Measurements from ENCODE around the gene TSPAN18.

Gene TSPAN18

GRCh38 chr11:44904261-44905020 lies 177.7 kb downstream of the TSPAN18 start:
- DNase-seq = no peak

GRCh38 chr11:44905131-44905866 lies 178.5 kb downstream of the TSPAN18 start:
- DNase-seq = no peak

GRCh38 chr11:44906649-44907048 lies 179.9 kb downstream of the TSPAN18 start:
- DNase-seq = no peak

GRCh38 chr11:44909557-44909956 lies 182.8 kb downstream of the TSPAN18 start:
- no peak for DNase-seq

GRCh38 chr11:44910591-44910990 lies 183.8 kb downstream of the TSPAN18 start:
- no peak for DNase-seq

- peak; percentile 85 for DNase-seq
Measured at GRCh38 chr11:44911029-44911814, 184.5 kb downstream of the TSPAN18 start.

GRCh38 chr11:44912270-44912987 lies 185.7 kb downstream of the TSPAN18 start:
- no peak for DNase-seq

- DNase-seq = no peak
Measured at GRCh38 chr11:44913502-44913901, 186.7 kb downstream of the TSPAN18 start.

GRCh38 chr11:44914105-44914504 lies 187.3 kb downstream of the TSPAN18 start:
- DNase-seq = no peak

GRCh38 chr11:44915004-44915403 lies 188.2 kb downstream of the TSPAN18 start:
- DNase-seq = no peak

GRCh38 chr11:44915621-44916020 lies 188.9 kb downstream of the TSPAN18 start:
- no peak for DNase-seq

GRCh38 chr11:44916331-44916730 lies 189.6 kb downstream of the TSPAN18 start:
- DNase-seq = no peak

GRCh38 chr11:44916801-44917385 lies 190.1 kb downstream of the TSPAN18 start:
- DNase-seq = no peak

GRCh38 chr11:44917741-44918140 lies 191.0 kb downstream of the TSPAN18 start:
- DNase-seq = no peak

GRCh38 chr11:44920451-44920850 lies 193.7 kb downstream of the TSPAN18 start:
- no peak for DNase-seq

- no peak for DNase-seq
Measured at GRCh38 chr11:44923115-44923514, 196.4 kb downstream of the TSPAN18 start.

GRCh38 chr11:44923806-44924205 lies 197.0 kb downstream of the TSPAN18 start:
- no peak for DNase-seq

- no peak for DNase-seq
Measured at GRCh38 chr11:44926036-44926435, 199.3 kb downstream of the TSPAN18 start.

GRCh38 chr11:44927174-44927661 lies 200.5 kb downstream of the TSPAN18 start:
- DNase-seq = peak; percentile 84

- DNase-seq = no peak
Measured at GRCh38 chr11:44928144-44928543, 201.4 kb downstream of the TSPAN18 start.

GRCh38 chr11:44928816-44929215 lies 202.1 kb downstream of the TSPAN18 start:
- no peak for DNase-seq

- DNase-seq = no peak
Measured at GRCh38 chr11:44930588-44931302, 204.0 kb downstream of the TSPAN18 start.

Data from NCI-H1092 treated with DMSO at 0.1 percent for 48 hours (cell line).